ENCODE data around the gene RCC2.
"Not testable (repeated sequence)": the region's sequence is repeated elsewhere in the genome, so short reads cannot be mapped to it uniquely, and the experiment has no call there.

The RCC2 gene

DNA sequence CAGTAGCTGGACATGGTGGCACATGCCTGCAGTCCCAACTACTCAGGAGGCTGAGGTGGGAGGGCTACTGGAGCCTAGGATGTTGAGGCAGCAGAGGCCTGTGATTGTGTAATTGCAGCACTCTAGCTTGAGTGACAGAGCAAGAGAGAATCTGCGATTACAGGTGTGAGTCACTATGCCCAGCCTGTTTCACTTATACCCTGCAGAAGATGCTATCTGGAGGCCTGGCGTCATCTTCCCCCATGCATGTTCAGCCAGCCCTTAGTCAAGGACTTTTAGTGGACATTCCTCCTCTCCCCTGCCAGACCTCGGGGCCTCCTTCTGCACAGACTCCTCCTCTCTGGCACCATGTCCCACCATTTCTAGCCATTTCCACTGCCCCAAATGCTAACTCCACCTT is 36.3 kb upstream of the RCC2 start:
- H3K36me3 ChIP-seq (ENCODE audit: low read depth) = no peaks in the 10 kb centered on the region
- ATAC-seq (ENCODE audit: low read depth) (peak; percentile 97), DNase-seq (ENCODE audit: low spot score) (peak; percentile 75)
- TF ChIP-seq, protein P1, sequence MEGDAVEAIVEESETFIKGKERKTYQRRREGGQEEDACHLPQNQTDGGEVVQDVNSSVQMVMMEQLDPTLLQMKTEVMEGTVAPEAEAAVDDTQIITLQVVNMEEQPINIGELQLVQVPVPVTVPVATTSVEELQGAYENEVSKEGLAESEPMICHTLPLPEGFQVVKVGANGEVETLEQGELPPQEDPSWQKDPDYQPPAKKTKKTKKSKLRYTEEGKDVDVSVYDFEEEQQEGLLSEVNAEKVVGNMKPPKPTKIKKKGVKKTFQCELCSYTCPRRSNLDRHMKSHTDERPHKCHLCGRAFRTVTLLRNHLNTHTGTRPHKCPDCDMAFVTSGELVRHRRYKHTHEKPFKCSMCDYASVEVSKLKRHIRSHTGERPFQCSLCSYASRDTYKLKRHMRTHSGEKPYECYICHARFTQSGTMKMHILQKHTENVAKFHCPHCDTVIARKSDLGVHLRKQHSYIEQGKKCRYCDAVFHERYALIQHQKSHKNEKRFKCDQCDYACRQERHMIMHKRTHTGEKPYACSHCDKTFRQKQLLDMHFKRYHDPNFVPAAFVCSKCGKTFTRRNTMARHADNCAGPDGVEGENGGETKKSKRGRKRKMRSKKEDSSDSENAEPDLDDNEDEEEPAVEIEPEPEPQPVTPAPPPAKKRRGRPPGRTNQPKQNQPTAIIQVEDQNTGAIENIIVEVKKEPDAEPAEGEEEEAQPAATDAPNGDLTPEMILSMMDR (IDR thresholded peaks at IDR 0.05; ENCODE audit: poor library complexity, severe bottlenecking) = no peak
- H3K27ac ChIP-seq (ENCODE audit: poor library complexity, severe bottlenecking) = peak overlapping the region; percentile 44
- no peaks in the 10 kb centered on the region for H3K9me3 ChIP-seq (ENCODE audit: severe bottlenecking)
- H3K4me3 ChIP-seq (ENCODE audit: severe bottlenecking) = no peak overlapping the region
- H3K27me3 ChIP-seq (ENCODE audit: insufficient read depth, poor library complexity, severe bottlenecking) = no peaks in the 10 kb centered on the region
- H3K4me1 ChIP-seq (ENCODE audit: insufficient read depth, poor library complexity, severe bottlenecking) = peaks cover 9% of the 10 kb centered on the region

DNA sequence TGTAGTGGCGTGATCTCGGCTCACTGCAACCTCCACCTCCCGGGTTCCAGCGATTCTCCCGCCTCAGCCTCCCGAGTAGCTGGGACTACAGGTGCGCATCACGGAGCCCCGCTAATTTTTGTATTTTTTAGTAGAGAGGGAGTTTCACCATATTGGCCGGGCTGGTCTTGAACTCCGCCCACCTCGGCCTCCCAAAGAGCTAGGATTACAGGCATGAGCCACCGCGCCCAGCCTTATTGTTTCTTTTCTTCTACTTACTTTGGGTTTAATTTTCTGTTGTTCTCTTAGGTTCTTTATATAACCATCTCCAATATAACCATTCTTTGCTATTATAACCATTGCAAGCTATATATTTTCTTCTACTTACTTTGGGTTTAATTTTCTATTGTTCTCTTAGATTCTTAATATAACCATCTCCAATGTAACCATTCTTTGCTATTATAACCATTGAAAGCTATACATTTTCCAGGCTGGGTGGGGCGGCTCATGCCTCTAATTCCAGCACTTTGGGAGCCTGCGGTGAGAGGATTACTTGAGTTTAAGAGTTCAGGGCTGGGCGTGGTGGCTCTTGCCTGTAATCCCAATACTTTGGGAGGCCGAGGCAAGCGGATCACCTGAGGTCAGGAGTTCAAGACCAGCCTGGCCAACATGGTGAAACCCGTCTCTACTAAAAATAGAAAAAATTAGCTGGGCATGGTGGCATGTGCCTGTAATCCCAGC is 35.5 kb upstream of the RCC2 start:
- not testable (repeated sequence) for H3K36me3 ChIP-seq (ENCODE audit: low read depth); H3K4me3 ChIP-seq (ENCODE audit: severe bottlenecking); H3K27me3 ChIP-seq (ENCODE audit: insufficient read depth, poor library complexity, severe bottlenecking); H3K9me3 ChIP-seq (ENCODE audit: severe bottlenecking); H3K4me1 ChIP-seq (ENCODE audit: insufficient read depth, poor library complexity, severe bottlenecking); ATAC-seq (ENCODE audit: low read depth); DNase-seq (ENCODE audit: low spot score)
- peak overlapping the region; percentile 44 for H3K27ac ChIP-seq (ENCODE audit: poor library complexity, severe bottlenecking)

DNA sequence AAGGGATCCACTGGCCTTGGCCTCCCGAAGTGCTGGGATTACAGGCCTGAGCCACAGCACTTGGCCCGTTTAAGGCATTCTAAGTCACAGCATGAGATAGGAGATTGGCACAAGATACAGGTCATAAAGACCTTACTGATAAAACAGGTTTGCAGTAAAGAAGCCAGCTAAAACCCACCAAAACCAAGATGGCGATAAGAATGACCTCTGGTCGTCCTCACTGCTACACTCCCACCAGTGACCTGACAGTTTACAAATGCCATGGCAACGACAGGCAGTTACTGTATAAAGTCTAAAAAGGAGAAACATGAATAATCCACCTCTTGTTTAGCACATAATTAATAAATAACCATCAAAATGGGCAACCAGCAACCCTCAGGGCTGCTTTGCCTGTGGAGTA is 33.3 kb upstream of the RCC2 start:
- Histone ChIP-seq H3K36me3 (ENCODE audit: low read depth) (no peaks in the 10 kb centered on the region), H3K27me3 (ENCODE audit: insufficient read depth, poor library complexity, severe bottlenecking) (no peaks in the 10 kb centered on the region), H3K4me1 (ENCODE audit: insufficient read depth, poor library complexity, severe bottlenecking) (peaks cover 9% of the 10 kb centered on the region), H3K4me3 (ENCODE audit: severe bottlenecking) (no peak overlapping the region), H3K27ac (ENCODE audit: poor library complexity, severe bottlenecking) (no peak overlapping the region), H3K9me3 (ENCODE audit: severe bottlenecking) (no peaks in the 10 kb centered on the region)
- no peak for DNase-seq (ENCODE audit: low spot score)
- TF ChIP-seq, protein P1 (IDR thresholded peaks at IDR 0.05; ENCODE audit: poor library complexity, severe bottlenecking) = no peak
- ATAC-seq (ENCODE audit: low read depth) = no peak

DNA sequence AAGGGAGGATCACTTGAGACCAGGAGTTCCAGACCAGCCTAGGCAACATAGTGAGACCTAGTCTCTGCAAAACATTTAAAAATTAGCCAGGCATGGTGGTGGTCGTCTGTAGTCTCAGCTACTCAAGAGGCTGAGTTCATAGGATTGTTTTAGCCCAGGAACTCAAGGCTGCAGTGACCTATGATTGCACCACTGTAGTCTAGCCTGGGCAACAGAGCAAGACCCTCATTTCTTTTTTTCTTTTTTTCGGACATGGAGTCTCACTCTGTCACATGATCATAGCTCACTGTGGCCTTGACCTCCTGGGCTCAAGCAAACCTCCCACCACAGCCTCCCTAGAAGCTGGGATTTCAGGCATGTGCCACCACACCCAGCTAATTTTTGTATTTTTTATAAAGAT is 31.9 kb upstream of the RCC2 start:
- Histone ChIP-seq H3K4me1 (ENCODE audit: insufficient read depth, poor library complexity, severe bottlenecking) (peaks cover 9% of the 10 kb centered on the region), H3K4me3 (ENCODE audit: severe bottlenecking) (no peak overlapping the region), H3K27ac (ENCODE audit: poor library complexity, severe bottlenecking) (no peak overlapping the region), H3K27me3 (ENCODE audit: insufficient read depth, poor library complexity, severe bottlenecking) (no peaks in the 10 kb centered on the region), H3K9me3 (ENCODE audit: severe bottlenecking) (no peaks in the 10 kb centered on the region), H3K36me3 (ENCODE audit: low read depth) (no peaks in the 10 kb centered on the region)
- ATAC-seq (ENCODE audit: low read depth) (no peak), DNase-seq (ENCODE audit: low spot score) (no peak)
- TF ChIP-seq, protein P1 (IDR thresholded peaks at IDR 0.05; ENCODE audit: poor library complexity, severe bottlenecking) = no peak

DNA sequence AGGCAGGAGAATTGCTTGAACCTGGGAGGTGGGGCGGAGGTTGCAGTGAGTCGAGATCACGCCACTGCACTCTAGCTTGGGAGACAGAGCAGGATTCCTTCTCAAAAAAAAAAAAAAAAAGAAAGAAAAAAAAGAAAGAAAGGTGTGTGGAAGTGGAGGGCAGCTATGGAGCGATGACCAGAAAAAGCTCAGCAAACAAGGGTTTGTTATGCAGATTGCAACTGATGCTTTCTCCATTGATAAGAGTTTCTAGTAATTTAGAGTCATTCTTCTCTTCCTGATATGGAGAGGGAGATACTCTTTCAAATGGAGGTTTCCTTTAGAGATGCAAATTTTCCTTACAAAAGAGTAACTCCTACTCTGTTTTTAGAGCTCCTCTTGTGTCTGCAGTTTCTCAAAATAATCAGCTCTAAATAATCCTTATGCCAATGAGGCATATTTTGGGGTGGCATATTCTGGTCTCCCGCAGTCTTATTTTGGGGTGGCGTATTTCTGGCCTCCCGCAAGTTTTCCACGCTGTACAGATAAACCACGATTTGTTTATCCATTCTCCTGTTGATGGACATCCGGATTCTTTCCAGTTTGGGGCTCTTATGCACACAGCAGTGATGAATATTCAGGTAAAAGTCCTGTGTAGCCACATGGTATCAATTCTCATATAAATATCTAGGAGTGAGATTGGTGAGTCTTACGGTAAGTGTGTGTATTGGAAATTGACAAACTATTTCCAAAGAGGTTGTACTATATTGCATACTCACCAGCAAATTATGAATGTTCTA is 30.7 kb upstream of the RCC2 start:
- Histone ChIP-seq H3K4me3 (ENCODE audit: severe bottlenecking) (no peak overlapping the region), H3K27ac (ENCODE audit: poor library complexity, severe bottlenecking) (no peak overlapping the region), H3K27me3 (ENCODE audit: insufficient read depth, poor library complexity, severe bottlenecking) (no peaks in the 10 kb centered on the region), H3K9me3 (ENCODE audit: severe bottlenecking) (no peaks in the 10 kb centered on the region), H3K4me1 (ENCODE audit: insufficient read depth, poor library complexity, severe bottlenecking) (peaks cover under 1% of the 10 kb centered on the region), H3K36me3 (ENCODE audit: low read depth) (no peaks in the 10 kb centered on the region)
- DNase-seq (ENCODE audit: low spot score) (no peak), ATAC-seq (ENCODE audit: low read depth) (no peak)
- TF ChIP-seq, protein P1 (IDR thresholded peaks at IDR 0.05; ENCODE audit: poor library complexity, severe bottlenecking) = no peak

DNA sequence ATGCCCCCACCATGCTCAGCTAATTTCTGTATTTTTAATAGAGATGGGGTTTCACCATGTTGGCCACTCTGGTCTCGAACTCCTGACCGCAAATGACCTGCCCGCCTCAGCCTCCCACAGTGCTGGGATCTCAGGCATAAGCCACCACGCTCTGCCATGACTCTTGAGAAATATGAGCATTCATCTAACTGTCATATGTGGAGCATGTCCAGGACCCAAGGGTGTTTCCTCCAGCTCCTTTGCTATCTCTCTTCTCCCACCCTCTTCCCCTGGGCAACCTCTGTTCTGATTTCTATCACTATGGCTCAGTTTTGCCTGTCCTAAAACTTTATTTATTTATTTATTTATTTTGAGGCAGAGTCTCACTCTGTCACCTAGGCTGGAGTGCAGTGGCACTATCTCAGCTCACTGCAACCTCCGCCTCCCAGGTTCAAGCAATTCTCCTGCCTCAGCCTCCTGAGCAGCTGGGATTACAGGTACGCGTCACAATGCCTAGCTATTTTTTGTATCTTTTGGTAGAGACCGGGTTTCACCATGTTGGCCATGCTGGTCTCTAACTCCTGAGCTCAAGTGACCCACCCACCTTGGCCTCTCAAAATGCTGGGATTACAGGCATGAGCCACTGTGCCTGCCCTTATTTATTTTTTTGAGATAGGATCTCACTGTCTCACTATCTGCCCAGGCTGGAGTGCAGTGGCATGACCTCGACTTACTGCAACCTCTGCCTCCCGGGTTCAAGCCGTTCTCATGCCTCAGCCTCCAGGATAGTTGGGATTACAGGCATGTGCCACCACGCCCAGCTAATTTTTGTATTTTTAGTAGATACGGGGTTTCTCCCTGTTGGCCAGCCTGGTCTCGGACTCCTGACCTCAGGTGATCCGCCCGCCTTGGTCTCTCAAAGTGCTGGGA is 29.1 kb upstream of the RCC2 start:
- ATAC-seq (ENCODE audit: low read depth); H3K36me3 ChIP-seq (ENCODE audit: low read depth); H3K27ac ChIP-seq (ENCODE audit: poor library complexity, severe bottlenecking); DNase-seq (ENCODE audit: low spot score); H3K9me3 ChIP-seq (ENCODE audit: severe bottlenecking); H3K4me3 ChIP-seq (ENCODE audit: severe bottlenecking); H3K27me3 ChIP-seq (ENCODE audit: insufficient read depth, poor library complexity, severe bottlenecking); H3K4me1 ChIP-seq (ENCODE audit: insufficient read depth, poor library complexity, severe bottlenecking): not testable (repeated sequence)
